Calu3 (cell line): ENCODE data around the gene GPATCH2. TPM values are rescaled to one million over a fixed set of nuclear protein-coding genes. Genes with fewer than 3 reads are reported as not detected.

ENCODE experiments used
- BruUV-seq: library from RNA; stranded (reverse); fragments of 400-500 nt; replicated peaks from 2 replicates; lab custom pipeline; 2021; lab: Mats Ljungman, UMichigan
- CTCF ChIA-PET: fragments of 300-600 bp; sonication (Branson Sonifier 250); formaldehyde crosslinking; loops from one replicate; lab custom pipeline; 2022; ENCODE audit warnings: antibody characterized with exemption; lab: Charles Lee
- DNase-seq: peaks from one replicate; pipeline ENCODE4 v3.0.0; 2022
- H3K27ac Mint-ChIP-seq: one replicate; pipeline ENCODE4 v1.8.0; 2022; ENCODE audit warnings: mixed read lengths; ENCODE audit not compliant: unreplicated experiment
- H3K27me3 Mint-ChIP-seq: one replicate; pipeline ENCODE4 v1.8.0; 2022; ENCODE audit warnings: mixed read lengths; ENCODE audit not compliant: unreplicated experiment
- H3K36me3 Mint-ChIP-seq: one replicate; pipeline ENCODE4 v1.8.0; 2022; ENCODE audit warnings: mild to moderate bottlenecking, moderate library complexity, mixed read lengths; ENCODE audit not compliant: insufficient read depth, unreplicated experiment
- H3K4me1 Mint-ChIP-seq: one replicate; pipeline ENCODE4 v1.8.0; 2022; ENCODE audit warnings: mild to moderate bottlenecking, low read depth, mixed read lengths; ENCODE audit not compliant: unreplicated experiment
- H3K4me3 Mint-ChIP-seq: one replicate; pipeline ENCODE4 v1.8.0; 2022; ENCODE audit warnings: mild to moderate bottlenecking, low read depth, moderate library complexity, mixed read lengths; ENCODE audit not compliant: unreplicated experiment
- H3K9me3 Mint-ChIP-seq: one replicate; pipeline ENCODE4 v1.8.0; 2022; ENCODE audit warnings: low read depth, mixed read lengths; ENCODE audit not compliant: unreplicated experiment
- CTCF ChIP-seq: fragments of 200-600 bp; IDR thresholded peaks from one replicate; pipeline ENCODE4 v1.8.0; 2022; ENCODE audit warnings: antibody characterized with exemption; ENCODE audit not compliant: unreplicated experiment
- intact Hi-C: fragments of 100-400 bp; cut with micrococcal nuclease; formaldehyde crosslinking; loops from one replicate; pipeline ENCODE4 v1.10.0; 2022; ENCODE audit not compliant: unreplicated experiment
- total RNA-seq: library from RNA; stranded (reverse); gene quantifications from 2 replicates; pipeline ENCODE4 v1.2.3, GENCODE V29; 2022

GPATCH2 gene
- total RNA-seq, 1 experiment from 2014 or later: 22.4 TPM

GRCh38 chr1:217433664-217434063 lies 197.2 kb downstream of the GPATCH2 start:
- intact Hi-C loops: no loop called here
- CTCF ChIA-PET: no interaction called here
- DNase-seq: no peak
- H3K27ac Mint-ChIP-seq: no peak overlapping the region
- no peaks in the 10 kb centered on the region for H3K4me1 Mint-ChIP-seq
- H3K9me3 Mint-ChIP-seq: peaks cover 3% of the 10 kb centered on the region
- TF ChIP-seq CTCF: no peak
- no peaks in the 10 kb centered on the region for H3K36me3 Mint-ChIP-seq
- no peaks in the 10 kb centered on the region for H3K27me3 Mint-ChIP-seq
- BruUV-seq: no TSS peak
- no peak overlapping the region for H3K4me3 Mint-ChIP-seq

- no peak for DNase-seq
- H3K27me3 Mint-ChIP-seq: no peaks in the 10 kb centered on the region
- BruUV-seq: no TSS peak
- H3K9me3 Mint-ChIP-seq: no peaks in the 10 kb centered on the region
- CTCF ChIA-PET: no interaction called here
- TF ChIP-seq CTCF: no peak
- H3K27ac Mint-ChIP-seq: no peak overlapping the region
- intact Hi-C loops: no loop called here
- no peak overlapping the region for H3K4me3 Mint-ChIP-seq
- H3K4me1 Mint-ChIP-seq: no peaks in the 10 kb centered on the region
- H3K36me3 Mint-ChIP-seq: no peaks in the 10 kb centered on the region
These were observed 198.6 kb downstream of the GPATCH2 start for GRCh38 chr1:217432339-217432738.

DNA sequence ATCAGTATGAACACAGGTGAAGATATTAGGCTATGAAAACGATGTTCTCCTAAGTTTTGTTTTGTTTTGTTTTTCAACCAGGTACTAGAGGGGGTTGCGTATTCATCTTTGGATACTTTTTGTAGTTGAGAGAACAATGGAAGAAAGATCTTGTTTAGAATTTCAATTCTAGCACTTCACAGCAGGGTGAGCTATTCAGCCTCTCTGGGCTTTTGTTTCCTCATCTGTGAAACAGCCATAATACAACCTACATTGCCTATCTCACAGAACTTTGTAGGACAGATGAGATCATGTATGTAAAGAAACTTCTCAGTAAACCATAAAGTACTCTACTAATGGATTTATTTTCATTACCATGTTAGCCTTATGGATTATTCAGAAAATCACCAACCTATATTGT lies 199.5 kb downstream of the GPATCH2 start:
- intact Hi-C loops: loop anchor here (2.0 kb wide), 2 partner anchors 131 to 315 kb away; no protein-coding TSS in a partner anchor

GRCh38 chr1:217425422-217425821 lies 205.5 kb downstream of the GPATCH2 start:
- CTCF ChIA-PET: interaction anchor here (0.7 kb wide), 1 partner anchor 461 kb away, joined by 3 read pairs; no protein-coding TSS in a partner anchor
- TF ChIP-seq CTCF: no peak
- no peak overlapping the region for H3K27ac Mint-ChIP-seq
- H3K27me3 Mint-ChIP-seq: no peaks in the 10 kb centered on the region
- no TSS peak for BruUV-seq
- DNase-seq: no peak
- no peaks in the 10 kb centered on the region for H3K9me3 Mint-ChIP-seq
- intact Hi-C loops: no loop called here
- H3K36me3 Mint-ChIP-seq: no peaks in the 10 kb centered on the region
- H3K4me3 Mint-ChIP-seq: no peak overlapping the region
- H3K4me1 Mint-ChIP-seq: no peaks in the 10 kb centered on the region

More for the DNA sequence above, 199.5 kb downstream of the GPATCH2 start:
- DNase-seq: no peak
- no peak for TF ChIP-seq CTCF
- CTCF ChIA-PET: interaction anchor here (0.7 kb wide), 1 partner anchor 229 kb away, joined by 3 read pairs; no protein-coding TSS in a partner anchor
- Mint-ChIP-seq H3K4me1 (no peaks in the 10 kb centered on the region), H3K4me3 (no peak overlapping the region), H3K27me3 (no peaks in the 10 kb centered on the region), H3K9me3 (no peaks in the 10 kb centered on the region), H3K27ac (no peak overlapping the region), H3K36me3 (no peaks in the 10 kb centered on the region)
- BruUV-seq: no TSS peak
